Measurements from ENCODE around the gene IFI27L2. TPM values are rescaled to one million over a fixed set of nuclear protein-coding genes. Genes with fewer than 3 reads are reported as not detected.

IFI27L2 gene
- total RNA-seq, 1 donor from 2014 or later = 171 TPM

DNA sequence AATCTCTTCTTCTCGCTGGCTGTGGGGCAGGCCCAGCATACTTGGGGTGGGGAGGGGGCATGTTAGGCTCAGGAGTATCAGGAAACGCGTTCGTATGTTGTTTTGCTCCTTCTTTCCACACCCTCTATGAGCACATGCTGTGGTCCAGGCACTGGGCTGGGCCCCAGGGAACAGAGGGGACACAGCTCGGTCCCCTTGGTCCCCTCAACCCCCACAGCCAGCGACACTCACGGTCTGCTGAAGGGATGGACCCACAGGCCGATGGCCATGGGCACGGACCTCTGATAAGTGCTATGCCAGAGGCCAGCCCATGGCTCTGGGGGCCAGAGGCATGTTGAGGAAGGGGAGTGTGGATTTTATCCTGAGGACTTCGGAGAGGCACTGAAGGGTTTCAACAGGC lies 12.7 kb downstream of the IFI27L2 start:
- TF ChIP-seq POLR2AphosphoS5 (IDR thresholded peaks at IDR 0.05; ENCODE audit: insufficient read depth in 1 of 2, low read depth in 1 of 2) (no peak), POLR2A (IDR thresholded peaks at IDR 0.05) (no peak)
- TF ChIP-seq, protein P1, sequence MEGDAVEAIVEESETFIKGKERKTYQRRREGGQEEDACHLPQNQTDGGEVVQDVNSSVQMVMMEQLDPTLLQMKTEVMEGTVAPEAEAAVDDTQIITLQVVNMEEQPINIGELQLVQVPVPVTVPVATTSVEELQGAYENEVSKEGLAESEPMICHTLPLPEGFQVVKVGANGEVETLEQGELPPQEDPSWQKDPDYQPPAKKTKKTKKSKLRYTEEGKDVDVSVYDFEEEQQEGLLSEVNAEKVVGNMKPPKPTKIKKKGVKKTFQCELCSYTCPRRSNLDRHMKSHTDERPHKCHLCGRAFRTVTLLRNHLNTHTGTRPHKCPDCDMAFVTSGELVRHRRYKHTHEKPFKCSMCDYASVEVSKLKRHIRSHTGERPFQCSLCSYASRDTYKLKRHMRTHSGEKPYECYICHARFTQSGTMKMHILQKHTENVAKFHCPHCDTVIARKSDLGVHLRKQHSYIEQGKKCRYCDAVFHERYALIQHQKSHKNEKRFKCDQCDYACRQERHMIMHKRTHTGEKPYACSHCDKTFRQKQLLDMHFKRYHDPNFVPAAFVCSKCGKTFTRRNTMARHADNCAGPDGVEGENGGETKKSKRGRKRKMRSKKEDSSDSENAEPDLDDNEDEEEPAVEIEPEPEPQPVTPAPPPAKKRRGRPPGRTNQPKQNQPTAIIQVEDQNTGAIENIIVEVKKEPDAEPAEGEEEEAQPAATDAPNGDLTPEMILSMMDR (IDR thresholded peaks at IDR 0.05) = no peak
- H3K4me3 ChIP-seq = no peak overlapping the region
- no peaks in the 10 kb centered on the region for H3K27me3 ChIP-seq
- DNase-seq (ENCODE audit: extremely low spot score in 2 of 2) = no peak
- no peak overlapping the region for H3K27ac ChIP-seq
- no peaks in the 10 kb centered on the region for H3K36me3 ChIP-seq
- intact Hi-C loops (cut with DNase I) = no loop called here
- no peaks in the 10 kb centered on the region for H3K9me3 ChIP-seq
- H3K4me1 ChIP-seq = peaks cover 40% of the 10 kb centered on the region

DNA sequence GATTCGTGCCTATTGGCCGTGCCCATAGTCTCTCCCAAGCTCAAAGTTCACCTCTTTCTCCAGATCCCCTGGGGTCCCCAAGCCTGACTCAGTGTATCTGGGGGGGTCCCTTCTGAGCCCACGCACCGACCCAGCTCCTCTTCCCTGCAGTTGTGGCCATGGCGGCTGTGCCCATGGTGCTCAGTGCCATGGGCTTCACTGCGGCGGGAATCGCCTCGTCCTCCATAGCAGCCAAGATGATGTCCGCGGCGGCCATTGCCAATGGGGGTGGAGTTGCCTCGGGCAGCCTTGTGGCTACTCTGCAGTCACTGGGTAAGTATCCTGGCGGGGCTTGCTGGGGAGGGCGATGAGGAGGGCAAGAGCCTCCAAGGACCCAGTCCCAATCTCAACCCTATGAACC lies 13.8 kb downstream of the IFI27L2 start:
- H3K27me3 ChIP-seq = no peaks in the 10 kb centered on the region
- no peaks in the 10 kb centered on the region for H3K9me3 ChIP-seq
- intact Hi-C loops (cut with DNase I) = no loop called here
- H3K27ac ChIP-seq = peak overlapping the region; percentile 42
- DNase-seq (ENCODE audit: extremely low spot score in 2 of 2) = no peak
- TF ChIP-seq, protein P1 (IDR thresholded peaks at IDR 0.05) = no peak
- TF ChIP-seq POLR2AphosphoS5 (IDR thresholded peaks at IDR 0.05; ENCODE audit: insufficient read depth in 1 of 2, low read depth in 1 of 2) (no peak), POLR2A (IDR thresholded peaks at IDR 0.05) (no peak)
- H3K36me3 ChIP-seq = no peaks in the 10 kb centered on the region
- no peak overlapping the region for H3K4me3 ChIP-seq
- peaks cover 50% of the 10 kb centered on the region for H3K4me1 ChIP-seq

DNA sequence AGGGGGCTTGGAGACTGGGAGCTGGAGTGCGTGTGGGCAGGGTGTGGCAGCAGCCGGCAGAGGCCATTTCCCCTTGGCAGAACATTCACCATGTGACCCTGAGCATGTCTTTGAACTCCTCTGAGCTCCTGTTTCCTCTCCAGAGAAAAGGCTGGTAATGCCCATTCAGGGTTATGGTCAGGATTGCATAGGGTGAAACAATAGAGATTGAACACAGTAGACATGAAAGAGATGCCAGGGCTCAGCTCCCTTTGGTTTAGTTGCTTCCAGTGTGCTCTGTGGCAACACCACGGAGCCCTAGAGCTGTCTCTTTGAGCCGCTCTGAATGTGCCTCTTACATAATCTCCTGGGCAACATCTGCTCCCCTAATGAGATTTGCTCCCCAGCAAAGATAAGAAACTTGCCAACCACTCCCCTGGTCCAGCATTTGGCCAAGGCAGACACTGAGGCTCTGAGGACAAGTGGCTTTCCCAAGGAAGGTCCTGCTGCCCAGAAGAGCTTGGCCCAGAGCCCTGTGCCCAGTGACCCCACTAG lies 14.3 kb downstream of the IFI27L2 start:
- peak overlapping the region; percentile 77 for H3K27ac ChIP-seq
- no peak for DNase-seq (ENCODE audit: extremely low spot score in 2 of 2)
- no peaks in the 10 kb centered on the region for H3K36me3 ChIP-seq
- no peaks in the 10 kb centered on the region for H3K9me3 ChIP-seq
- H3K27me3 ChIP-seq = no peaks in the 10 kb centered on the region
- H3K4me3 ChIP-seq = no peak overlapping the region
- intact Hi-C loops (cut with DNase I) = no loop called here
- peak in 1 of 2 donors; percentile 38 for TF ChIP-seq POLR2AphosphoS5 (IDR thresholded peaks at IDR 0.05; ENCODE audit: insufficient read depth in 1 of 2, low read depth in 1 of 2)
- TF ChIP-seq POLR2A (IDR thresholded peaks at IDR 0.05) = no peak
- H3K4me1 ChIP-seq = peaks cover 50% of the 10 kb centered on the region

DNA sequence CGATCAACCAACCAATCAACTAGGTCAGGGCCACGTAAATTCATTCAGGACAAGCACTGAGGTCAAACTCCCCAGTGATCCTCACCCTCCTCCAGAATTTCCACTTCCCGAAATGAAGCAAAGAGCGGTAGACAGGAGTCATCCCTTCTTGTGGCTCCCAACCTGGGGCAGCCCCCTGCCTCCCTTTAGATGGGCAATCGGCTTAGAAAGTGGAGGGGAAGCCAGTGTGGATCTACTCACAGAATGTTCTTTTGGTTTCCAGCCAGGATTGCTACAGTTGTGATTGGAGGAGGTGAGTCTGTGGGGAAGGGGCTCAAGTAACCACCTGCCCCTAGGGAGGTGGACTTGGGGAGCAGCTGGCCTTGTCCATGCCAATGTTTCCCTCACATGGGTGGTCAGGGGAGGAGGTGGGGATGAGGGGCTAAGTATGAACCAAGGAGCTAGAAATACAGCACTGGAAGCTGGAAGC lies 14.8 kb downstream of the IFI27L2 start:
- no peak for TF ChIP-seq POLR2A (IDR thresholded peaks at IDR 0.05)
- TF ChIP-seq, protein P1 (IDR thresholded peaks at IDR 0.05) = no peak
- TF ChIP-seq POLR2AphosphoS5 (IDR thresholded peaks at IDR 0.05; ENCODE audit: insufficient read depth in 1 of 2, low read depth in 1 of 2) = no peak
- Histone ChIP-seq H3K9me3 (no peaks in the 10 kb centered on the region), H3K4me1 (peaks cover 55% of the 10 kb centered on the region), H3K27me3 (no peaks in the 10 kb centered on the region), H3K27ac (peak overlapping the region; percentile 77), H3K36me3 (no peaks in the 10 kb centered on the region), H3K4me3 (no peak overlapping the region)
- DNase-seq (ENCODE audit: extremely low spot score in 2 of 2) = no peak
- intact Hi-C loops (cut with DNase I) = no loop called here

DNA sequence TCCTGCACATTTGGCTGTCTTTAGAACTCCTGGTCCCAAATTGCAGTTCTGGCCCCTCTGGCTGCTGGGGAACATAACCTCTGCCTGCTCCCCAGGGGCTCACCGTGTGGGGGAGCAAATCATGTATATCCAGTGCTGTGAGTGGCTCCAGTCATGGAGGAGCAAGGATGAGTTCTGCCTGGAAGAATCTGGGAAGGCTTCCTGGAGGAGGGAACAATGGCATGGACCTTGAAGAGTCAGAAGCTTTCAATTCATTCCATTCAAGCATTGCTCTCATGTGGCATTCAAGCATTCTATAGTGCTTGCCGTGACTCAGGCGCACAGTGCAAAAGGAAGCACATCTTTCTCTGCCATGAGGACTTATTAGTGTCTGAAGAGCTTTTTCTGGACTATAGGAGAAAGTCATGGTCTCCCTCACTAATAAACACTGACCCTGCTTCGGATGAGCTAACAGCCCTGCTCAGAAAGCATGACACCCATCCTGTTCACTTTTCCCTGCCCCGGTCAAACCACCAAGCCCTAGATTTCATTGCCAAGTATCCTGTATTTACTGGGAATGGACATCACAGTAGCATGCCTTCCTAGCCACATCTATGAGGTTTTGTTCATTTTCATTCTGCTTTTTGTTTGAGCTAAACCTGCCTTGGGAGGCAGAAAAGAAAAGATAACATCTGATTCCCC lies 15.4 kb downstream of the IFI27L2 start:
- intact Hi-C loops (cut with DNase I) = no loop called here
- H3K9me3 ChIP-seq = no peaks in the 10 kb centered on the region
- H3K27ac ChIP-seq = peak overlapping the region; percentile 77
- no peak overlapping the region for H3K4me3 ChIP-seq
- H3K4me1 ChIP-seq = peaks cover 60% of the 10 kb centered on the region
- no peak for TF ChIP-seq POLR2AphosphoS5 (IDR thresholded peaks at IDR 0.05; ENCODE audit: insufficient read depth in 1 of 2, low read depth in 1 of 2)
- DNase-seq (ENCODE audit: extremely low spot score in 2 of 2) = no peak
- no peaks in the 10 kb centered on the region for H3K36me3 ChIP-seq
- no peaks in the 10 kb centered on the region for H3K27me3 ChIP-seq

DNA sequence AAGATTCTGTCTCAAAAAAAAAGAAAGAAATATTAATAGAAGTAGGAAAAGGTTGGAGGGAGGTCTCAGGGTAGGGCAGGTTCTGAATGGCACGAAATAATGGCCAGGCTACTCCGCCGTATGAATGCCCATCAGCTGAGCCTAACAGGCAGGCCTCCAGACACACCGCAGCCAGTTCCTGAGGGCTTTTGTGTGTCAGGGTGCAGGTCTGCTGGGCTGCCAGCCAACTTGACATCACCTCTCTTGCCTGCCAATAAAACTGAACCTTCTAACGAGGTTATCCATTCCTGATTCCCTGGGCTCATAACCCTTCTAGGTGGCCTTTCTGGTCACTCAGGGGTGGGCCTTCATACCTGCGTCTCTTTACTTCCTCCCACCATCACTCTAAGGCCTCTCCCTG lies 15.9 kb downstream of the IFI27L2 start:
- no peak for TF ChIP-seq POLR2A (IDR thresholded peaks at IDR 0.05)
- no peak for TF ChIP-seq POLR2AphosphoS5 (IDR thresholded peaks at IDR 0.05; ENCODE audit: insufficient read depth in 1 of 2, low read depth in 1 of 2)
- peak overlapping the region; percentile 77 for H3K27ac ChIP-seq
- no peaks in the 10 kb centered on the region for H3K27me3 ChIP-seq
- H3K36me3 ChIP-seq = no peaks in the 10 kb centered on the region
- no peaks in the 10 kb centered on the region for H3K9me3 ChIP-seq
- no peak for DNase-seq (ENCODE audit: extremely low spot score in 2 of 2)
- intact Hi-C loops (cut with DNase I) = no loop called here
- H3K4me1 ChIP-seq = peaks cover 60% of the 10 kb centered on the region
- no peak overlapping the region for H3K4me3 ChIP-seq

Data from vagina (tissue), 2 donors.